ENCODE measurements around the gene SPRY4. TPM values are rescaled to one million over a fixed set of nuclear protein-coding genes. Genes with fewer than 3 reads are reported as not detected.

Gene SPRY4
- total RNA-seq, 1 experiment from 2014 or later = 140 TPM

DNA sequence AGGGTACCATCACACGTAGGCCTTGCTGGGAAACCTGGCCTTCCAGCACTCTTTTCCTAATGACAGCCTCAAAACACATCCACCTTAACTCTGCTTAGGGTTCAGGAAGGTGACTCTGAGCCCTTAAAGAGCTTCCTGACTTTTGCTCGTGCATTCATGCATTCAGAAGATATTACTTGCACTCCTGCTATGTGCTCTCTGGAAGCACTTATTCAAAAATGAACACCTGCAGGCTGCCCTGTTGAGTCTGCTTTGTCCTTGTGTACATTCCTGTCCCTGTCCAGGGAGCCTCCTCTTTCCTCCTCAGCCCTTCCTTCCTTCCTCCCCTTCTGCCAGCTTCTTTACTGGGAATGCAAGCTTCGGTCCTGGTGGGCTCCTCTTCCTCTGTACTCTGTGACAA lies 61.5 kb downstream of the SPRY4 start (continued):
- TF ChIP-seq, protein P1, sequence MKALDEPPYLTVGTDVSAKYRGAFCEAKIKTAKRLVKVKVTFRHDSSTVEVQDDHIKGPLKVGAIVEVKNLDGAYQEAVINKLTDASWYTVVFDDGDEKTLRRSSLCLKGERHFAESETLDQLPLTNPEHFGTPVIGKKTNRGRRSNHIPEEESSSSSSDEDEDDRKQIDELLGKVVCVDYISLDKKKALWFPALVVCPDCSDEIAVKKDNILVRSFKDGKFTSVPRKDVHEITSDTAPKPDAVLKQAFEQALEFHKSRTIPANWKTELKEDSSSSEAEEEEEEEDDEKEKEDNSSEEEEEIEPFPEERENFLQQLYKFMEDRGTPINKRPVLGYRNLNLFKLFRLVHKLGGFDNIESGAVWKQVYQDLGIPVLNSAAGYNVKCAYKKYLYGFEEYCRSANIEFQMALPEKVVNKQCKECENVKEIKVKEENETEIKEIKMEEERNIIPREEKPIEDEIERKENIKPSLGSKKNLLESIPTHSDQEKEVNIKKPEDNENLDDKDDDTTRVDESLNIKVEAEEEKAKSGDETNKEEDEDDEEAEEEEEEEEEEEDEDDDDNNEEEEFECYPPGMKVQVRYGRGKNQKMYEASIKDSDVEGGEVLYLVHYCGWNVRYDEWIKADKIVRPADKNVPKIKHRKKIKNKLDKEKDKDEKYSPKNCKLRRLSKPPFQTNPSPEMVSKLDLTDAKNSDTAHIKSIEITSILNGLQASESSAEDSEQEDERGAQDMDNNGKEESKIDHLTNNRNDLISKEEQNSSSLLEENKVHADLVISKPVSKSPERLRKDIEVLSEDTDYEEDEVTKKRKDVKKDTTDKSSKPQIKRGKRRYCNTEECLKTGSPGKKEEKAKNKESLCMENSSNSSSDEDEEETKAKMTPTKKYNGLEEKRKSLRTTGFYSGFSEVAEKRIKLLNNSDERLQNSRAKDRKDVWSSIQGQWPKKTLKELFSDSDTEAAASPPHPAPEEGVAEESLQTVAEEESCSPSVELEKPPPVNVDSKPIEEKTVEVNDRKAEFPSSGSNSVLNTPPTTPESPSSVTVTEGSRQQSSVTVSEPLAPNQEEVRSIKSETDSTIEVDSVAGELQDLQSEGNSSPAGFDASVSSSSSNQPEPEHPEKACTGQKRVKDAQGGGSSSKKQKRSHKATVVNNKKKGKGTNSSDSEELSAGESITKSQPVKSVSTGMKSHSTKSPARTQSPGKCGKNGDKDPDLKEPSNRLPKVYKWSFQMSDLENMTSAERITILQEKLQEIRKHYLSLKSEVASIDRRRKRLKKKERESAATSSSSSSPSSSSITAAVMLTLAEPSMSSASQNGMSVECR (CRISPR knock-in tag; IDR thresholded peaks at IDR 0.05; ENCODE audit: borderline replicate concordance) = no peak
- TF ChIP-seq NFATC4 (CRISPR knock-in tag; IDR thresholded peaks at IDR 0.05) (no peak), SP1 (CRISPR knock-in tag; conservative IDR thresholded peaks at IDR 0.05) (no peak), ERG (CRISPR knock-in tag; IDR thresholded peaks at IDR 0.05) (no peak), TCF7 (CRISPR knock-in tag; IDR thresholded peaks at IDR 0.05; ENCODE audit: low read depth) (no peak), SMAD4 (CRISPR knock-in tag; IDR thresholded peaks at IDR 0.05) (no peak)
- TF ChIP-seq, protein P2, sequence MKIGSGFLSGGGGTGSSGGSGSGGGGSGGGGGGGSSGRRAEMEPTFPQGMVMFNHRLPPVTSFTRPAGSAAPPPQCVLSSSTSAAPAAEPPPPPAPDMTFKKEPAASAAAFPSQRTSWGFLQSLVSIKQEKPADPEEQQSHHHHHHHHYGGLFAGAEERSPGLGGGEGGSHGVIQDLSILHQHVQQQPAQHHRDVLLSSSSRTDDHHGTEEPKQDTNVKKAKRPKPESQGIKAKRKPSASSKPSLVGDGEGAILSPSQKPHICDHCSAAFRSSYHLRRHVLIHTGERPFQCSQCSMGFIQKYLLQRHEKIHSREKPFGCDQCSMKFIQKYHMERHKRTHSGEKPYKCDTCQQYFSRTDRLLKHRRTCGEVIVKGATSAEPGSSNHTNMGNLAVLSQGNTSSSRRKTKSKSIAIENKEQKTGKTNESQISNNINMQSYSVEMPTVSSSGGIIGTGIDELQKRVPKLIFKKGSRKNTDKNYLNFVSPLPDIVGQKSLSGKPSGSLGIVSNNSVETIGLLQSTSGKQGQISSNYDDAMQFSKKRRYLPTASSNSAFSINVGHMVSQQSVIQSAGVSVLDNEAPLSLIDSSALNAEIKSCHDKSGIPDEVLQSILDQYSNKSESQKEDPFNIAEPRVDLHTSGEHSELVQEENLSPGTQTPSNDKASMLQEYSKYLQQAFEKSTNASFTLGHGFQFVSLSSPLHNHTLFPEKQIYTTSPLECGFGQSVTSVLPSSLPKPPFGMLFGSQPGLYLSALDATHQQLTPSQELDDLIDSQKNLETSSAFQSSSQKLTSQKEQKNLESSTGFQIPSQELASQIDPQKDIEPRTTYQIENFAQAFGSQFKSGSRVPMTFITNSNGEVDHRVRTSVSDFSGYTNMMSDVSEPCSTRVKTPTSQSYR (CRISPR knock-in tag; IDR thresholded peaks at IDR 0.05) = no peak

DNA sequence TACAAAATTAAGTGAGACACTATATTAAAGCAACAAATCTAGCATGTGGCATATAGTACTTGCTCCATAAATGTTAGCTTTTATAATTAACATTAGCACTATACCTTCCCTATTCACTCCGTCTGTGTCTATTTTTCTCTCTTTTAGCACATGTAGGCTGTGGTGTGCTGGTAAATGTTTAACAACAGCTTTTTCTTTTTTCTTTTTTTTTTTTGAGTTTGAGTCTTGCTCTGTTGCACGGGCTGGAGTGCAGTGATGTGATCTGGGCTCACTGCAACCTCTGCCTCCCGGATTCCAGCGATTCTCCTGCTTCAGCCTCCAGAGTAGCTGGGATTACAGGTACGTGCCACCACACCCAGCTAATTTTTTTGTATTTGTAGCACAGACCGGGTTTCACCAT lies 62.1 kb downstream of the SPRY4 start:
- Mint-ChIP-seq H3K27ac (no peak overlapping the region), H3K4me1 (peaks cover 33% of the 10 kb centered on the region), H3K9me3 (peaks cover 10% of the 10 kb centered on the region), H3K27me3 (ENCODE audit: low read depth) (no peaks in the 10 kb centered on the region), H3K36me3 (peaks cover 4% of the 10 kb centered on the region), H3K4me3 (no peak overlapping the region)
- ChIA-PET POLR2A (no interaction called here), CTCF (interaction anchor here (0.8 to 0.9 kb wide), 2 partner anchors 286 to 451 kb away, joined by 3 to 4 read pairs; no protein-coding TSS in a partner anchor)
- DNase-seq (ENCODE audit: low spot score) (no peak), ATAC-seq (no peak)
- TF ChIP-seq OVOL2 (CRISPR knock-in tag; IDR thresholded peaks at IDR 0.05; ENCODE audit: borderline replicate concordance) (no peak), ELF4 (CRISPR knock-in tag; IDR thresholded peaks at IDR 0.05; ENCODE audit: low read depth) (no peak), ZNF263 (CRISPR knock-in tag; IDR thresholded peaks at IDR 0.05; ENCODE audit: low read depth) (no peak), EMX1 (CRISPR knock-in tag; IDR thresholded peaks at IDR 0.05) (no peak), ESRRA (CRISPR knock-in tag; IDR thresholded peaks at IDR 0.05; ENCODE audit: borderline replicate concordance) (no peak), PRRX2 (CRISPR knock-in tag; IDR thresholded peaks at IDR 0.05) (no peak), SMAD4 (CRISPR knock-in tag; IDR thresholded peaks at IDR 0.05) (no peak), USF1 (CRISPR knock-in tag; IDR thresholded peaks at IDR 0.05) (no peak), GRHL2 (CRISPR knock-in tag; IDR thresholded peaks at IDR 0.05; ENCODE audit: insufficient replicate concordance, severe bottlenecking) (no peak), ZNF232 (CRISPR knock-in tag; IDR thresholded peaks at IDR 0.05) (no peak), ZBTB21 (CRISPR knock-in tag; IDR thresholded peaks at IDR 0.05; ENCODE audit: borderline replicate concordance) (no peak), ZNF396 (CRISPR knock-in tag; IDR thresholded peaks at IDR 0.05; ENCODE audit: borderline replicate concordance) (no peak), NR3C1 (CRISPR knock-in tag; conservative IDR thresholded peaks at IDR 0.05; ENCODE audit: low read depth) (no peak), MYBL2 (CRISPR knock-in tag; IDR thresholded peaks at IDR 0.05) (no peak)
- TF ChIP-seq, protein P3, sequence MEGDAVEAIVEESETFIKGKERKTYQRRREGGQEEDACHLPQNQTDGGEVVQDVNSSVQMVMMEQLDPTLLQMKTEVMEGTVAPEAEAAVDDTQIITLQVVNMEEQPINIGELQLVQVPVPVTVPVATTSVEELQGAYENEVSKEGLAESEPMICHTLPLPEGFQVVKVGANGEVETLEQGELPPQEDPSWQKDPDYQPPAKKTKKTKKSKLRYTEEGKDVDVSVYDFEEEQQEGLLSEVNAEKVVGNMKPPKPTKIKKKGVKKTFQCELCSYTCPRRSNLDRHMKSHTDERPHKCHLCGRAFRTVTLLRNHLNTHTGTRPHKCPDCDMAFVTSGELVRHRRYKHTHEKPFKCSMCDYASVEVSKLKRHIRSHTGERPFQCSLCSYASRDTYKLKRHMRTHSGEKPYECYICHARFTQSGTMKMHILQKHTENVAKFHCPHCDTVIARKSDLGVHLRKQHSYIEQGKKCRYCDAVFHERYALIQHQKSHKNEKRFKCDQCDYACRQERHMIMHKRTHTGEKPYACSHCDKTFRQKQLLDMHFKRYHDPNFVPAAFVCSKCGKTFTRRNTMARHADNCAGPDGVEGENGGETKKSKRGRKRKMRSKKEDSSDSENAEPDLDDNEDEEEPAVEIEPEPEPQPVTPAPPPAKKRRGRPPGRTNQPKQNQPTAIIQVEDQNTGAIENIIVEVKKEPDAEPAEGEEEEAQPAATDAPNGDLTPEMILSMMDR (IDR thresholded peaks at IDR 0.05) = no peak
- TF ChIP-seq, protein P4, sequence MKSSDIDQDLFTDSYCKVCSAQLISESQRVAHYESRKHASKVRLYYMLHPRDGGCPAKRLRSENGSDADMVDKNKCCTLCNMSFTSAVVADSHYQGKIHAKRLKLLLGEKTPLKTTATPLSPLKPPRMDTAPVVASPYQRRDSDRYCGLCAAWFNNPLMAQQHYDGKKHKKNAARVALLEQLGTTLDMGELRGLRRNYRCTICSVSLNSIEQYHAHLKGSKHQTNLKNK (CRISPR knock-in tag; IDR thresholded peaks at IDR 0.05) = no peak
- TF ChIP-seq, protein P2 (CRISPR knock-in tag; IDR thresholded peaks at IDR 0.05) = no peak

Data from WTC11 (cell line).